Keratinocyte (primary cell): ENCODE measurements around the gene SSTR4.

Source experiments
- CTCF ChIP-seq, 3 experiments: IDR thresholded peaks in 1 of 3; conservative IDR thresholded peaks in 1 of 3; optimal IDR thresholded peaks in 1 of 3; 2 replicates in 2 of 3; 3 replicates in 1 of 3; pipeline versions ENCODE3 to v1.5.1; 2011; ENCODE audit warnings: low read length in 3 of 3, mild to moderate bottlenecking in 3 of 3, moderate library complexity in 2 of 3, control low read depth in 1 of 3, inconsistent platforms in 1 of 3; ENCODE audit not compliant: insufficient read depth in 2 of 3; ENCODE audit errors: extremely low read depth in 1 of 3
- EZH2 ChIP-seq: IDR thresholded peaks from one replicate; pipeline ENCODE4 v1.6.1; 2012; ENCODE audit warnings: inconsistent platforms, mild to moderate bottlenecking, low read length, moderate library complexity

GRCh38 chr20:23042270-23042669 lies 7.2 kb downstream of the SSTR4 start:
- TF ChIP-seq CTCF (optimal IDR thresholded peaks at IDR 0.05 in 1 of 3, IDR thresholded peaks at IDR 0.05 in 1 of 3, conservative IDR thresholded peaks at IDR 0.05 in 1 of 3; ENCODE audit: extremely low read depth in 1 of 3, insufficient read depth in 2 of 3, low read length in 3 of 3) (no peak), EZH2 (no peak)
